GM21576 (cell line): ENCODE data around the gene GPR82.
"Not testable (repeated sequence)": the region's sequence is repeated elsewhere in the genome, so short reads cannot be mapped to it uniquely, and the experiment has no call there.

ENCODE experiments used
- ATAC-seq: cut with Tn5 transposase; IDR thresholded peaks from one replicate; pipeline ENCODE4 v1.9.1; 2021; ENCODE audit warnings: mild to moderate bottlenecking, moderate library complexity; ENCODE audit not compliant: unreplicated experiment

GPR82 gene

DNA sequence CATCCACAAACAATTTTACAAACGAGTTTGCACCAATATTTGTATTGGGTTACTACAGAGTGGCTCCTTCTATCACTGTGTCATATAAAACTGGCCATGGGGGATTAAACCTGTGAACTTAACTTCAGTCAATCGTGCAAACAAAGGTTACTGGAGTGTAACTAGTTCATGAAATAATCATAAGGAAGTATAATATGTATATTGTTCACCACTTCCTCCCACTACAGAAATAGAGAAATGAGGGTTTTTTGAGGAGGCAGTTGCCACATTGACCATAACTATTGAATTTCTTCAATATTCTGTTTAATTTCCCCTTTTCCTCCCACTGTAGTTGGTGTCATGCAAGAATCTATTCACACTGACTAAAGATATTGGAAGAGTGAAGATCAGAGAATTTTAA, at the start of gene GPR82:
TSS of gene GPR82 (plus strand) at position 356 of the 400 bp plus-strand sequence. CDS start 2,846 bp downstream, outside the sequence.
- no peak for ATAC-seq

- ATAC-seq: not testable (repeated sequence)
These were observed 47.6 kb upstream of the GPR82 start for GRCh38 chrX:41676361-41676760.

DNA sequence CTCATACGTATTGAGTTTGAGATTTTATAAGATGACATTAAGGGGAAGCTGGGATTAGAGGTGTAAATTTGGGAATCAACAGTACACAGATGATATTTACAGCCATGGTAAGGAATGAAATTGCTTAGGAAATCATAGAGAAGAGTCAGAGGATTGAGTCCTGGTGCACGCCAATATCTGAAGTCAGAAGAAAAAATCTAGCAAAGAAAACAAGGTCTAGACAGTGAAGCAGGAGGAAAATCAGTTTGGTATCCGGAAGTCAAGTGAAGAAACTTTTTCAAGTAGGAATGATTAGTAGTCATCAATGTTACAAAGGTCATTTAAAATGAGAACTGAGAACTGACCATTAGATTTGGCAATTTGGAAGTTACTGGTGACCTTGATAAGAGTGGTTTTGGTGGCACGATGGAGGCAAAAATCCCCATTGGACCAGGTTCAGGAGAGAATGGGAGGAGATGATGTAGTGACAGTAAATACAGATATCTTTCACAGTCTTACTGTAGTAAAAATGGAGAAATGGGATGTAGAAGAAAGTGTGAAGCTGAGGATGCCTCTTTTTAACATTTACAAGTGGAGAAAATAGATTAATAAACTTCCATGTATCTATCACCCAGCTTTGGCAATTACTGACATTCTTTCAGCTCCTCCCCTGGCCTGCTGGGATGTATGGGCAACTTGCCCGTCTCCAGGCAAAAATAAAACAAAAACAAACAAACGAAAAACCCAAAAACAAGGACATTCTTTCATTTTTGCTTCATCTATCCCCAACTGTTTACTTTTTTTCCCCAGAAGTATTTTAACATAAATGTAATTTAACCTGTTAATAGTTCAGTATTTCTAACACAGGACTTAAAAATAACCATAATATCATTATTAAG, 46.6 kb upstream of the GPR82 start:
- ATAC-seq: no peak

GRCh38 chrX:41684138-41684537, 39.8 kb upstream of the GPR82 start:
- no peak for ATAC-seq

DNA sequence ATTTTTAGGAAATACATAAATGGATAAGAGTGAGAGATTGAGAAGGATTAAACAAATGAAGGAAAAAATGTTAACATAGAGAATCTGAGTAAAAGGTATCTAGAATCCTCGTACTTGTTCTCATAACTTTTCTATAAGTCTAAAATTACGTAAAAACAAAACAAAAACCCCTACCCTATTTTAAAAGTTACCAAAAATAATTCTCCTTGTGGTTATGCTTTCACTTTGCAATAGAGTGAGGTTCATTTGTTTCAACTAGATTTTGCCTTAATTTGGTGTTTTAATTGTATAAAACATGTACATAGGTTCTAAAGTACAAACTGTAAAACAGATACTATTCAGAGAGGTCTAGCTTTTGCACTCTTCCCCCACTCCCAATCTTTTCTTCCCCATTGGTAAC, 39.0 kb upstream of the GPR82 start:
- no peak for ATAC-seq

DNA sequence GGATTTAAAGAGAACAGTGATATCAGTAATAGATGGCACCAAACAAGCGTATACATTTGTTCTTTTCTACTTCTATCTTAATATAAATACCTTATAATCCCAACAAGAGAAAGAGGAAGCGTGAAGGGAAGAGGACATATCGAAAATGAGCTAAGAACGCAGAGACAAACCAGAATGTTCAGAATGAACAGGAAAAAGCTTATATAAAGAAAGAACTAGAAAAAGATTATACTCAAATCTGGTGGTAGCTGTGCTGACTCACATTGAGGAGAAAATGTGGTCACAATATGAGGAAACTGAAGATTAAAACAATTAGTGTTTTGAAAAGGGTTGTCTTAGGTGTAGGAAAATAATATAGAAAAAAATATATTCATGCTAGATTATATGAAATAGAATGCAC, 37.2 kb upstream of the GPR82 start:
- ATAC-seq: no peak

DNA sequence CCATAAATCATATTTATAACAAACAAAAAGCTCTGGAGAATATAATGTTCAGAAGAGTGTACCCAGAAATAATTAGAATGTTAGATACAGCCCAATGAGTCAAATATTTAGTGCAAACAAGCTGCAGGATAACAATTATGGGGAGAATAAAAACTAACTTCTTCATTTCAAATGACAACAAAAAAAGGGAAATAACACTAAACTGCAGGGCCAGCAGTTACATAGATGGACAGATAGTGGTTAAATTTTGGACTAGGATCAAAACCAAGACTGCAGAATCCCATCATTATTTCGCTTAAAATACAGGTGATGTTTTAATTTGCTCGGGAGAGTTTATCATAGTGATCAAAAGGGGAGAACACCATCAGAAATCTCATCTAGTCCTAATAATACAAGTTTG, 35.8 kb upstream of the GPR82 start:
- no peak for ATAC-seq

DNA sequence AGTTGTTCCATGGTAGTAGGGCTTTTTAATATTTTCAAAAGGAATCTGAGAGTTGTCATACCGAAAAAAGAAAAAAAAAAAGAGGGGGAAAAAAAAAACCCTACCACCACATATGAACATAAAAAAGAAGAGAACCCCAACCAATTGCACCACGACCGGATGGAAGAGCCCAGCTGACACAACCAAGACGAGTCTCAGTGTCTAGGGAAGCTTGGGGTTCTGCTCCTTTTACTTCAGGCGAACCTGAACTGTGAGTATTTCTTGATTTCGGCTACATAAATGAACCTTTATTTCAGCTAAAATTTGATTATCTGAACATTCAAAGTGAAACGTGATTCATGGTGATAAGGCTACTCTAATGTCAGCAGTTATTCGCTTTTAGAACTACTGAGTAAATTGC, 35.1 kb upstream of the GPR82 start, which contains the start of gene GPR34:
TSS of gene GPR34 (plus strand) at position 139 of the 400 bp plus-strand sequence. CDS start 6,661 bp downstream, outside the sequence.
- ATAC-seq: no peak

GRCh38 chrX:41689711-41690110, 34.3 kb upstream of the GPR82 start:
- ATAC-seq: no peak

GRCh38 chrX:41692162-41692749, 31.7 kb upstream of the GPR82 start:
- ATAC-seq: no peak

DNA sequence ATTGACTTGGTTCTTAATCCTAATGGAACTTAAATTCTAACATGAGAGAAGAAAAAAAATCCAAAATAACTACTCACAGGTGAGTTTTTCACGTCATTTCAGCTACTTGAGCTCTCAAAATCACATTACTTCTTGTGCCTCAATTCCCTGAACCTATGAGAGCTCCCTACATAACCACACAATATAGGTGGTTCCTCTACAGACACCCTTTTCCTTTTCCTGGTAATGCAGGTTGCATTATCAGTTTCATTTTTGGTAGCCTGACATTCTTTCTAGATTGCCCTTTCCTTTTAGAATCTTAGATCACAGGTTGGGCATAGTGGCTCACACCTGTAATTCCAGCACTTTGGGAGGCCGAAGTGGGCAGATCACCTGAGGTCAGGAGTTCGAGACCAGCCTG, 31.0 kb upstream of the GPR82 start:
- no peak for ATAC-seq

- no peak for ATAC-seq
These were observed 28.6 kb upstream of the GPR82 start for GRCh38 chrX:41695426-41695825.

- ATAC-seq: no peak
These were observed 20.4 kb upstream of the GPR82 start for GRCh38 chrX:41703574-41704029.

- no peak for ATAC-seq
These were observed 18.9 kb upstream of the GPR82 start for GRCh38 chrX:41705042-41705441.

GRCh38 chrX:41705680-41706374, 18.2 kb upstream of the GPR82 start:
- peak; percentile 86 for ATAC-seq

DNA sequence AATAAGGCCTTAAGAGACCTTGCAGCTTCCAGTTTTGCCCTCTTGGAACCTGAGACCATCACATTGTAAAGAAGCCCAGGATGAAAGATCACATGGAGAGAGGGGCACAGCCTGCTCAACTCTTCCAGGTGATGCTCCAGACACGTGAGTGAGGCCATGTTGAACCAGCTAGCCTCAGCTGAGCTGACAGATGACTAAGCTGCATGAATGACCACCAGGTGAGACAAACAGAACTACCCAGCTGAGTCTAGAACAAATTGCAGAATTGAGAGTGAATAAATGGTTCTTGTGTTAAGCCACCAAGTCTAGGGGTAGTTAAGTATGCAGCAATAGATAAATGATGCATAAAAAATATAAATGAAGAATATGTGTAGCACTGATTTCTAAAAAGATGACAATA, 16.8 kb upstream of the GPR82 start:
- ATAC-seq: no peak

- no peak for ATAC-seq
These were observed 15.5 kb upstream of the GPR82 start for GRCh38 chrX:41708486-41708885.

DNA sequence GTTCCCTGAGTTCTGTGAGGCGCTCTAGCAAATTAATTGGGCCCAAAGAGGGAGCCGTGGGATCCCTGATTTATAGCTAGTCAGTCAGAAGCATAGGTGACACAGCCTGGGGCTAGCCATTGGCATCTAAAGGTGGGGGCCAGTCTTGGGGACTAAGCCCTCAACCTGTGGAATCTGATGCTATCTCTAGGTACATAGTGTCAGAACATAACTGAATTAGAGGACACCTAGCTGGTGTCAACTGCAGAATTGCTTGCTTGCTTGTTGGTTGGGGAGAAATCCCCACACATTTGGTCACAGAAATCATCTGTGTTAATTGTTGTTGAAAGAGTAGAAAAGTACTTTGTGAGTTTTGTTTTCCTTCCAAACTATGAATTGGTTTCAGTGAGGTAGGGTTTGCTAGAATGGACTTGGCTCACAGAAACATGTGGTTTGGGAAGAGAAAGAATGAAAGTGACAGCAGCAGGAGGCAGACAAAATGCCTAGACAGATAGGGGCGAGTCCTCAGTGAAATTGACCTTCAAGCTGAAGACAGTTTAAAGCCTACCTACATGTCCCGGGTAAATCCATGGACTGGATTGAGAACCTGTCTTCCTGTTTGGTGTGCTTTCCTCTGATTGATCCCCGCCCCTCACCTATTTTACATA, 12.8 kb upstream of the GPR82 start:
- no peak for ATAC-seq

GRCh38 chrX:41716222-41716621, 7.8 kb upstream of the GPR82 start:
- ATAC-seq: no peak

DNA sequence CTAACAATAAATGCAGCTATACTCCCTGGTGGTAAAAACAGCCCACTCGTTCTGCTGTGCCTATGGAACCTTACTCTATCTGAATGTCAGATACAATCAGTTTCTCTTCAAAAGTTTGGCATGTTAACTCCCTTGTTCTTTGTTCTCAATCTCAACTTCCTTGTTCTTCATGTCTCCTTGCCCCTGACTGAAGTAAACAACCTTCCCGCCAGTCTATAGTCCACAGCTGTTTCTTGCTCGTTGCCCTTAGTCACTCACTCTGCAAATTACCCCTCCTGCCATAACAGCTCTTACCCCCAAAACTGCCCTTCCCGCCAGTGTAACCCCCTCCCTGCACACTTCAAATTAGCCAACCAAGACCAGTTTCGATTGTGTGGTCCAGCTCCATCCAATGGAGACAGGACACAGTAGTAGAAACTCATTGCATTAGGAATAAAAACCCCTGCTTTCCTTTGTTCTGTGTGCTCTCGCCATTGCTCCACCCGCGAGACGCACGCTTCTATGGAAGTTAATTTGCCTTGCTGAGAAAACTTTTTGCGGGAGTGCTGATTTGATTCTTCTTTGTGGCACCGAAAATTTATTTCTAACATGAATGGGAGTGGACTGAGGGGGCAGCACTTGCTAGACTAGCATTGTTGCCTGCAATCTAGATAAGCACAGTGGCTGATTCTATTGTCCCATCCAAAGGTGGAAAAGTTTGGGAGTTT, 7.1 kb upstream of the GPR82 start:
- no peak for ATAC-seq
